ENCODE data around the gene JARID2. TPM values are rescaled to one million over a fixed set of nuclear protein-coding genes. Genes with fewer than 3 reads are reported as not detected.

Gene JARID2
- total RNA-seq, 3 donors from 2014 or later: 10.5 to 13.9 (median 11.5) TPM

- Histone ChIP-seq H3K36me3 (no peaks in the 10 kb centered on the region), H3K4me3 (no peak overlapping the region), H3K27me3 (no peaks in the 10 kb centered on the region), H3K4me1 (peaks cover 0 to 9% of the 10 kb centered on the region in 2 donors), H3K27ac (no peak overlapping the region), H3K9me3 (no peaks in the 10 kb centered on the region)
- no peak for TF ChIP-seq POLR2A (IDR thresholded peaks at IDR 0.05)
- no peak for TF ChIP-seq POLR2AphosphoS5 (IDR thresholded peaks at IDR 0.05)
- no peak for TF ChIP-seq CTCF (IDR thresholded peaks at IDR 0.05)
- intact Hi-C loops (cut with DNase I; ENCODE audit: low total_unique reads): no loop called here
- no peak for DNase-seq (ENCODE audit: low spot score in 2 of 2)
Measured at GRCh38 chr6:15384901-15385300, 139.0 kb downstream of the JARID2 start.

GRCh38 chr6:15385521-15385920 is 139.7 kb downstream of the JARID2 start:
- Histone ChIP-seq H3K4me3 (no peak overlapping the region), H3K27ac (no peak overlapping the region), H3K9me3 (no peaks in the 10 kb centered on the region), H3K27me3 (no peaks in the 10 kb centered on the region), H3K4me1 (peaks cover 0 to 9% of the 10 kb centered on the region in 2 donors), H3K36me3 (no peaks in the 10 kb centered on the region)
- intact Hi-C loops (cut with DNase I; ENCODE audit: low total_unique reads): no loop called here
- TF ChIP-seq POLR2AphosphoS5 (IDR thresholded peaks at IDR 0.05): no peak
- no peak for TF ChIP-seq CTCF (IDR thresholded peaks at IDR 0.05)
- no peak for TF ChIP-seq POLR2A (IDR thresholded peaks at IDR 0.05)
- no peak for DNase-seq (ENCODE audit: low spot score in 2 of 2)

GRCh38 chr6:15386110-15386755 is 140.4 kb downstream of the JARID2 start:
- intact Hi-C loops (cut with DNase I; ENCODE audit: low total_unique reads): no loop called here
- Histone ChIP-seq H3K27ac (no peak overlapping the region), H3K9me3 (no peaks in the 10 kb centered on the region), H3K27me3 (no peaks in the 10 kb centered on the region), H3K4me3 (no peak overlapping the region), H3K4me1 (peaks cover 0 to 9% of the 10 kb centered on the region in 2 donors), H3K36me3 (no peaks in the 10 kb centered on the region)
- TF ChIP-seq POLR2AphosphoS5 (IDR thresholded peaks at IDR 0.05) (no peak), POLR2A (IDR thresholded peaks at IDR 0.05) (no peak), CTCF (IDR thresholded peaks at IDR 0.05) (no peak)
- no peak for DNase-seq (ENCODE audit: low spot score in 2 of 2)

GRCh38 chr6:15386756-15387112 is 140.9 kb downstream of the JARID2 start:
- Histone ChIP-seq H3K9me3 (no peaks in the 10 kb centered on the region), H3K36me3 (no peaks in the 10 kb centered on the region), H3K4me3 (no peak overlapping the region), H3K27ac (no peak overlapping the region), H3K27me3 (no peaks in the 10 kb centered on the region), H3K4me1 (peaks cover 0 to 9% of the 10 kb centered on the region in 2 donors)
- no peak for DNase-seq (ENCODE audit: low spot score in 2 of 2)
- TF ChIP-seq POLR2A (IDR thresholded peaks at IDR 0.05): no peak
- intact Hi-C loops (cut with DNase I; ENCODE audit: low total_unique reads): no loop called here

- intact Hi-C loops (cut with DNase I; ENCODE audit: low total_unique reads): no loop called here
- no peaks in the 10 kb centered on the region for H3K27me3 ChIP-seq
- TF ChIP-seq POLR2A (IDR thresholded peaks at IDR 0.05): no peak
- no peak for TF ChIP-seq POLR2AphosphoS5 (IDR thresholded peaks at IDR 0.05)
- TF ChIP-seq CTCF (IDR thresholded peaks at IDR 0.05): no peak
- H3K9me3 ChIP-seq: no peaks in the 10 kb centered on the region
- H3K36me3 ChIP-seq: no peaks in the 10 kb centered on the region
- no peak overlapping the region for H3K4me3 ChIP-seq
- no peak overlapping the region for H3K27ac ChIP-seq
- DNase-seq (ENCODE audit: low spot score in 2 of 2): no peak
- peaks cover 0 to 9% of the 10 kb centered on the region in 2 donors for H3K4me1 ChIP-seq
Measured at GRCh38 chr6:15387118-15387517, 141.2 kb downstream of the JARID2 start.

All from breast epithelium (tissue), 4 donors.